Chondrocyte (in vitro differentiated cells): Measurements from ENCODE around the gene UBE2J1. TPM values are rescaled to one million over a fixed set of nuclear protein-coding genes. Genes with fewer than 3 reads are reported as not detected.

Source experiments
- DNase-seq: peaks from one replicate; pipeline ENCODE4 v3.0.0; 2021; ENCODE audit warnings: mixed read lengths, low spot score
- H3K27ac Mint-ChIP-seq: one replicate; pipeline ENCODE4 v1.8.0; 2021; ENCODE audit warnings: mild to moderate bottlenecking, moderate library complexity, mixed read lengths; ENCODE audit not compliant: unreplicated experiment
- H3K27me3 Mint-ChIP-seq: 2 replicates; pipeline ENCODE4 v1.8.0; 2021; ENCODE audit warnings: low read depth, mixed read lengths
- H3K36me3 Mint-ChIP-seq: 2 replicates; pipeline ENCODE4 v1.8.0; 2021; ENCODE audit warnings: low read depth, mixed read lengths
- H3K4me1 Mint-ChIP-seq: 2 replicates; pipeline ENCODE4 v1.8.0; 2021; ENCODE audit warnings: low read depth, mild to moderate bottlenecking, mixed read lengths
- H3K4me3 Mint-ChIP-seq: one replicate; pipeline ENCODE4 v1.8.0; 2021; ENCODE audit warnings: mild to moderate bottlenecking, moderate library complexity, mixed read lengths; ENCODE audit not compliant: unreplicated experiment
- H3K9me3 Mint-ChIP-seq: 2 replicates; pipeline ENCODE4 v1.8.0; 2021; ENCODE audit warnings: low read depth, mixed read lengths
- CTCF ChIP-seq: fragments of 200-600 bp; sonication (generic); IDR thresholded peaks from 2 replicates; pipeline ENCODE4 v1.5.0; 2021; ENCODE audit warnings: antibody characterized with exemption, mild to moderate bottlenecking, moderate library complexity
- total RNA-seq: library from RNA; stranded (reverse); gene quantifications from 3 replicates; pipeline ENCODE4 v1.2.1, GENCODE V29; 2021

UBE2J1 gene
- total RNA-seq, 1 donor from 2014 or later = 49.1 TPM

GRCh38 chr6:89289710-89290109 lies 62.8 kb downstream of the UBE2J1 start:
- no peak for DNase-seq
- Mint-ChIP-seq H3K27me3 (peaks cover 27% of the 10 kb centered on the region), H3K4me3 (no peak overlapping the region), H3K4me1 (peaks cover 12% of the 10 kb centered on the region), H3K9me3 (no peaks in the 10 kb centered on the region), H3K36me3 (peaks cover 5% of the 10 kb centered on the region), H3K27ac (no peak overlapping the region)
- TF ChIP-seq CTCF = no peak

- DNase-seq = no peak
- Mint-ChIP-seq H3K9me3 (no peaks in the 10 kb centered on the region), H3K36me3 (peaks cover 5% of the 10 kb centered on the region), H3K27me3 (peaks cover 32% of the 10 kb centered on the region), H3K4me3 (no peak overlapping the region), H3K4me1 (peaks cover 12% of the 10 kb centered on the region), H3K27ac (no peak overlapping the region)
- no peak for TF ChIP-seq CTCF
Observed at GRCh38 chr6:89287351-89288028, 65.0 kb downstream of the UBE2J1 start.

GRCh38 chr6:89286516-89286915 lies 66.0 kb downstream of the UBE2J1 start:
- H3K27me3 Mint-ChIP-seq = peaks cover 31% of the 10 kb centered on the region
- no peak overlapping the region for H3K4me3 Mint-ChIP-seq
- peaks cover 12% of the 10 kb centered on the region for H3K4me1 Mint-ChIP-seq
- H3K9me3 Mint-ChIP-seq = no peaks in the 10 kb centered on the region
- H3K27ac Mint-ChIP-seq = no peak overlapping the region
- no peak for DNase-seq
- TF ChIP-seq CTCF = no peak
- peaks cover 5% of the 10 kb centered on the region for H3K36me3 Mint-ChIP-seq

- Mint-ChIP-seq H3K9me3 (no peaks in the 10 kb centered on the region), H3K4me1 (peaks cover 8% of the 10 kb centered on the region)
- no peak for DNase-seq
Observed at GRCh38 chr6:89284963-89285735, 67.4 kb downstream of the UBE2J1 start.

More at GRCh38 chr6:89284963-89285735, 67.4 kb downstream of the UBE2J1 start:
- no peak for TF ChIP-seq CTCF
- Mint-ChIP-seq H3K4me3 (no peak overlapping the region), H3K27me3 (peaks cover 22% of the 10 kb centered on the region), H3K27ac (no peak overlapping the region), H3K36me3 (peaks cover 3% of the 10 kb centered on the region)
